ENCODE measurements around the gene WASF3. TPM values are rescaled to one million over a fixed set of nuclear protein-coding genes. Genes with fewer than 3 reads are reported as not detected.
"Not testable (repeated sequence)": the region's sequence is repeated elsewhere in the genome, so short reads cannot be mapped to it uniquely, and the experiment has no call there.

The WASF3 gene
- total RNA-seq, 1 experiment from 2014 or later, result 4.0 TPM

GRCh38 chr13:26716984-26717383, 159.5 kb downstream of the WASF3 start:
- no peak for DNase-seq (ENCODE audit: low spot score)

DNA sequence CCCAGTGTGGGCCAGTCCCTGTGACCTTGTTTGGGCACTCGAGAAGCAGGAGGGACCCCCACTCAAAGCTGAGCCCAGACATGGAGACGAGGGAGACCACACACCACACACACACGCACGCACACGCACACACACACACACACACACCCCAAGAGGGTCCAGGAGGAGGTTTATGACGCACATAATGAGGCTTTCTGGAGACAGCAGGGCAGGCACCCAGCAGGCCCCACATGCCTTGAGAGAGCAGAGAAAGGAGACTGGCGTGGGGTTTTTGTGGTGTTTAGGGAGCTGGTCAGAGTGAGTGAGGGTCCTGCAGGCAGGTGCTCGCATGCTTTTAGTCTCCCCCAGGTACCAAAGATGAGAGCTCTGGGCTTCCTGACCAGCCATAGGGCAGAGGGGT, 160.7 kb downstream of the WASF3 start:
- DNase-seq (ENCODE audit: low spot score), result no peak

DNA sequence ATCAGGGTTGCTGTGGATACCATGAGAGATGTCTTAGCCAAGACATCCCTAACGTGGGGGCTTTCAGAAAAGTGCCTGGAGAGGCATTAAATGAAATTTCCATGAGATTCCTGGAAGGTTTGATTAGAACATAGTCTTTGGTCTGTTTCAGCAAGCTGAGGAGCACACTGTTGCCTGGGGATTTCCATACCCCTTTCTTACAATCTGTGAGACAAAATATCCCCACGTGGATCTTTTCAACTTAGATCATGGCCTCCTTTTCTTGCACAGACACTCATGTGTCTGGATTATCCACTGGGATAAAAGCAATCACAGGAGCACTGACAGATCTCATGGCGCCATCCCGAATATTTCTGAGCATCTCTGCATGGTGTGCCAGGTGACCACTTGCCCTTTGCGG, 161.4 kb downstream of the WASF3 start:
- no peak for DNase-seq (ENCODE audit: low spot score)

DNA sequence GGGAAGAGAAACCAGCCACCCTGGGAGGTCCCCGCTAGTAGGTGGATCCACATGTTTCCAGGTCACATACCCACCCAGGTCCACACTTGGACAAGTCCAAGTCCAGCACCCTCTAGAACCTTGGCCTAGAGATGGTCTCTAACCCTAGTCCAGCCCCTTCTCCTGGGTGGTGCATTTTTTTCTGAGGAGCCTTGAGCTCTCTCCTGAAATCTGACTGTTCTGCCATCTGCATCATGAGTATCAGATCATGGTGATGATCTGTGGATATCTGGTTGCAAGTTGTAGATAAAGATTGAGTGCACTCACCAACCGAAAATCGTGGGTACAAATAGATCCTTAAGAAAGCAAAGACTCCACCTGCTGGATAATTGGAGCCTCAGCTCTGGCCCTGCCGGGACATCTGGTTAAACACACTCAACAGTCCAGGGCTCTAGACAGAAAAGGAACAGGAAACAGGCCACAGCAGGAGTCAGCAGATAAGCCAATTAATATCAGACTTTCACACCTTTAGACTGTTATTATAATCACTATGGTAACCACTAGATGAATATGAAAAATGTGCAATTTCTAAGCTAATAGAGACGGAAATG, 162.0 kb downstream of the WASF3 start:
- DNase-seq (ENCODE audit: low spot score), result peak; percentile 2

DNA sequence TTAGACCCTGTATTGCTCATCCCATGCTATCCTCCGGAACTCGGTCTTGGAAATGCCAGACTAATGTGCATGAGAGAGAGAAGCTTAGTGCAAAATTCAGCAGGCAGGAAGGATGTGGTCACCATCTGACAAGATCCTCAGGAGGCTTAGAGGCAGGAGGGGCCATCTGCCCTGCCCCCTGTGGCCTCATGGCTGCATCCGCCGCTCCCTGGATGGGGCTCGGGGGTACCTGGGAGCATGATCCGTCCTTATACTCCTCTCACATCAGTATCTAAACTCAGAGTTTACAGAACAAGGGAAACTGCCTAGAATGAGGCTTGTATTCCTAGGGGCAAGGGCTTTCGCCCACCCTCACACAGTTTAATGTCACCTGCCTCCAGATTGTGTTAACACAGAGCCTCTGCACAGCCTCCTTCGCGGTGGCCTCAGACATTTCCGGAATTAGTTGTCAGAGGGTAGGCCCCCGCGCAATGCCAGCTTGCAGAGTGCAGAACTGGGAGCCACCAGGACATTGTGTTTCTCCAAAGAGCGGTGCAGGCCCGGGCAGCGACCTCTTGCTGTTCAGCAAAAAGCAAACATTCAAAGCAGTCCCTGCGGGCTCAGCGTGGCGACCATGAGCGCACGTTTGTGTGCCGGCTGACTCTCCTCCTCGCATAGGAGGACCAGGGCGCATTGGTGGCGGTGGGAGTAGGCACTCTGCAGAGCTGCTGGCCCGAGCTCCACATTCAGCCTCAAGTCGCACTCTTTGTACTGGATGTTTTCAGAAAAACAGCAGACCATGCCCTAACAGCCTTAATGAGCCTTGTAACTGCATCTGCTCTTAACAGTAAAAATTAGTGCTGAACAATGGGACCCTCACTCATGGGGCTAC, 164.0 kb downstream of the WASF3 start:
- no peak for DNase-seq (ENCODE audit: low spot score)

DNA sequence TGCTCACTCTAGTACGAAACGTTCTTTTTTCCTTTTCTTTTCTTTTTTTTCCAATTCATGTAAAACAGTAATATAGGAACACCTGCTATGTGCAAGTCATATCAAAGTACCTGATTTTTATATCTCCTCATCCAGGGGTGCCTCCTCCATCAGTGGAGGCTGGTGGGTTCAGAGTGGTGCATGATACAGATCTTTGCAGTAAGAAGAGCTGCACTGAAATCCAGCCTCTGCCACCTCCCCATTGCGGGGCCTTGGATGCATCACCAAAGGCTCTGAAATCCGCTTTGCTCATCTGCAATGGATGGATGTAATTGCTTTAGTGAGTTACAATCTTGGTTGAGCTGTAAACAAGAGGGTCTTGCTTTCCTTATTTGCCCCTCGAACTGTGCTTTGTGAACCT, 164.8 kb downstream of the WASF3 start:
- no peak for DNase-seq (ENCODE audit: low spot score)

- DNase-seq (ENCODE audit: low spot score), result not testable (repeated sequence)
Observed at GRCh38 chr13:26723620-26724019, 166.1 kb downstream of the WASF3 start.

- DNase-seq (ENCODE audit: low spot score), result no peak
Observed at GRCh38 chr13:26726684-26727083, 169.2 kb downstream of the WASF3 start.

- DNase-seq (ENCODE audit: low spot score), result no peak
Observed at GRCh38 chr13:26727122-26727521, 169.6 kb downstream of the WASF3 start.

- no peak for DNase-seq (ENCODE audit: low spot score)
Observed at GRCh38 chr13:26727633-26728032, 170.2 kb downstream of the WASF3 start.

- DNase-seq (ENCODE audit: low spot score), result no peak
Observed at GRCh38 chr13:26735677-26736076, 178.2 kb downstream of the WASF3 start.

Other genes starting within 250 kb of the WASF3 start
- gene GPR12, start 203.1 kb downstream of the WASF3 start, total RNA-seq (2014; rRNA removed; shearing (Covaris generic)), result not detected in 2 replicates

Data from A172 (cell line).